GM21447 (cell line): ENCODE data around the gene ERO1B.
"Not testable (repeated sequence)": the region's sequence is repeated elsewhere in the genome, so short reads cannot be mapped to it uniquely, and the experiment has no call there.

Source experiments
- ATAC-seq: cut with Tn5 transposase; IDR thresholded peaks from one replicate; pipeline ENCODE4 v1.9.1; 2021; ENCODE audit not compliant: unreplicated experiment

The ERO1B gene, protein sequence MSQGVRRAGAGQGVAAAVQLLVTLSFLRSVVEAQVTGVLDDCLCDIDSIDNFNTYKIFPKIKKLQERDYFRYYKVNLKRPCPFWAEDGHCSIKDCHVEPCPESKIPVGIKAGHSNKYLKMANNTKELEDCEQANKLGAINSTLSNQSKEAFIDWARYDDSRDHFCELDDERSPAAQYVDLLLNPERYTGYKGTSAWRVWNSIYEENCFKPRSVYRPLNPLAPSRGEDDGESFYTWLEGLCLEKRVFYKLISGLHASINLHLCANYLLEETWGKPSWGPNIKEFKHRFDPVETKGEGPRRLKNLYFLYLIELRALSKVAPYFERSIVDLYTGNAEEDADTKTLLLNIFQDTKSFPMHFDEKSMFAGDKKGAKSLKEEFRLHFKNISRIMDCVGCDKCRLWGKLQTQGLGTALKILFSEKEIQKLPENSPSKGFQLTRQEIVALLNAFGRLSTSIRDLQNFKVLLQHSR

DNA sequence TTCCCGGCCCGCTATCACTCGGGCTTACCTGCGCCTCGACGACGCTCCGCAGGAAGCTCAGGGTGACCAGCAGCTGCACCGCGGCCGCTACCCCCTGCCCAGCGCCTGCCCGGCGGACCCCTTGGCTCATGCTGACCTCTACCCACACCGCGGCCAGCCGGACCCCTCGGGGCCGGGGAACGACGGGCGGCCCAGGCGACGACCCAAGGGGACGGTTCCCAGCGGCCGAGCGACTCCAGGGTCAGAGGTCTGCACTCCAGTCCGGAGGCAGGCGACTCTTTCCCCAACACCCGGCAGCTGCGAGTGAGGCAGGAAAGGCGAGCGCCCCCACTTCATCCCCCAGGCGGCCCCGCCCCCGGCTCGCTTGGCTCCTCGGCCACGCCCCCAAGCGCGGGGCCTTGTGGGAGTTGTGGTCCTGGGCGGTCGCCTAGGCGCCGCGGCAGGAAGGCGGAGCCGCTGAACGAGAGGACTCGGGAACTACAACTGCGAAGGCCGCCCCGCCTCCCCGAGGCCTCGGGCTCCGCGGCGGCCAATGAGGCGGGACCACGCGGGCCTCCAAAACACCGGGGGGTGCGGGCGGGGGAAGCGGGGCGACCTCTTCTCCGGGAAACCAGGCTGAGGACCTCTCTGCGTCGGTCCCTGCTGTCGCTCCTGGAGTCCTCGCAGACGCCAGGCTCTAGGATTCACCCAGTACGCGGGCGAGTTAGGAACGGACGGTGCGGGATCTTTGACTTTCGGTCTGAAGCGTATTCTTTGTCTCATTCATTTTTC is at the start of gene ERO1B:
Gene ERO1B (minus strand): TSS at position 305 of the 771 bp plus-strand sequence. CDS start 175 bp downstream, at position 130.
- peak; percentile 69 for ATAC-seq

DNA sequence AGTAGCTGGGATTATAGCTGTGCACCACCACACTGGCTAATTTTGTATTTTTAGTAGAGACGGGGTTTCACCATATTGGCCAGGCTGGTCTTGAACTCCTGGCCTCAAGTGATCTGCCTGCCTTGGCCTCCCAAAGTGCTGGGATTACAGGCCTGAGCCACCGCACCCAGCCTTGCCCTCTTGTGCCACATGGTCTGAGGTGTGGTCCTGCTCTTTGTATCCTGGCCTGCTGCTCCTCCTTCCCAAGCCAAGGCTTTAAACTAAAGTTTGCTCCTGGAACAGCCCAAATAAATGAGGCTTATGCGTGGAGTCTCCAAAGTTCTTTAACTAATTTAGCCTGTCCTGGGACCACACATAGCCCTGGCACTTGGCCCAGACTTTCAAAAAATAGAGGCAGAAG is 49.7 kb upstream of the ERO1B start:
- ATAC-seq: not testable (repeated sequence)

DNA sequence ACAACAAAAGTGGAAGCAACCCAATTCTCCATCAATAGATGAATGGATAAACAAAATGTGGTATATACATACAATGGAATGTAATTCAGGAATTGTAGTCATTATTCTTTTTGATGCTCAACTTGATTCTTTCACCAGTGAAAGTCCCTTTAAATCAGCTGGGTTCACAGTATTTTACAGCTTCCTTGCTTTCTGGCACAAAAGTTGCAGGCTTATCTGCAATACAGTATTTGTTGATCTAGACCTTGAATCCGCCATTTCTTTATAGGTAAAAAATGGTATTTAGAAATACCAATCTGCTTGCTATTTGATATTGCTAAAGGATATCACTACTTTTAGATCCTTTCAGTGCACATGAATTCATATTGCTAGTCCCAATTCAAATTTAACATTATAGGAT is 44.7 kb upstream of the ERO1B start:
- ATAC-seq: no peak

DNA sequence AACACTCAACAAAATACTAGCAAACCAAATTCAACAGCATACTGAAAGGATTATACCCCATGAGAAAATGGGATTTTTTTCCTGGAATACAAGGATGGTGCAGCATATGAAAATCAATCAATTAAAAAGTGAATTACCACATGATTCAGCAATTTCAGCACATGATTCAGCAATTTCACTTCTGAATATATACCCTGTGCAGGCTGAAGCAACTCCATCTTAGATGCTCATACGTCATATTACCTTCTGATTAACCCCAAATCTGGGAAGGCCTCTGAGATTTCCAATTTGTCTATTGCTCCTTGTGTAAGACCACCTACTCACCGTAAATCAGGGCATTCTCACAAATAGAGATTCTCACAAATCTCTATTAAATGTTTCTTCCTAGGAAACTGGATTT is 43.8 kb upstream of the ERO1B start:
- ATAC-seq: no peak

DNA sequence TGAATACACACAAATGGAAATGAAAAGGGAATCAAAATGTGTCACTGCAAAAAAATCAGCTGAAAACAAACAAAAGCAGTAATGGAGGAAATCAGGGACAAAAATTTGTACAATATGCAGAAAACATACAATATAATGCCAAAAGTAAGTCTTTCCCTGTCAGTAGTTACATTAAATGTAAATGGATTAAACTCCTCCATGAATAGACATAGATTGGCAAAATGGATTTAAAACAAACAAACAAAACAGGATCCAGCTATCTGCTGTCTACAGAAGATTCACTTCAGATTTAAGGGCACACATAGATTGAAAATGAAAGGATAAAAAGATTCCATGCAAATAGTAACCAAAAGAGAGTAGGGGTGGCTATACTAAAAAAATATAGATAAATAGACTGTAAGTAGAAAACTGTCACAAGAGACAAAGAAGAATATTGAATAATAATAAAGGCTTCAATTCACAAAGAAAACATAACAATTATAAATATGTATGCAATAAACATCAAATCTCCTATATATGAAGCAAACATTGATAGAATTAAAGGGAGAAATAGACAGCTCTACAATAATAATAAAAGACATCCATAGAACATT is 42.2 kb upstream of the ERO1B start:
- ATAC-seq: no peak

DNA sequence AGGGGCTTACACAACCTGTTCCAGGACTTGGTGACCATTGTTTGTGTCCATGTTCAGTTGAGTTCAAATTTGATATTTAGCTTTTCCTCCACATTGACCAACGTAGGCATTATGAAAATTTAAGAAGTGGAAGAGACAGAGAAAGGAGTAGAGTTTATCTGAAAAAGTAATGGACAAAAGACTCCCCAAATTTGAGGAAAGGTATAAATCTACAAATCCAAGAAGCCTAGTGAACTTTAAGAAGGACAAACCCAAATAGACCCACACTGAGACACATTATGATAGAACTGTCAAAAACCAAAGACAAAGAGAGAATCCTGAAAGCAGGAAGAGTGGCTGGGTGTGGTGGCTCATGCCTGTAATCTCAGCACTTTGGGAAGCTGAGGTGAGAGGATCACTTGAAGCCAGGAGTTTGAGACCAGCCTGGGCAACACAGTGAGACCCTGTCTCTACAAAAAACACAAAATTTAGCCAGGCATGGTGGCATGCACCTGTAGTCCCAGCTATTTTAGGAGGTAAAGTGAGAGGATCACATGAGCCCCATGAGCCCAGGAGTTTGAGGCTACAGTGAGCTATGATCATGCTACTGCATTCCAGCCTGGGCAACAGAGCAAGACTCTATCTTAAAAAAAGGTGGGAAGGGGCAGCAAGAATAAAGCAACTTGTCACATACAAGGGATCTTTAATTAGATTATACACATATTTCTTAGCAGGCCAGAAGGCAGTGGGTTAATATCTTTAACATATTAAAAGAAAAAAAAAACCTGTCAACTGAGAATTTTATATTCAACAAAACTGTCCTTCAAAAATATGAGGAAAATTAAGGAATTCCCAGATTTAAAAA is 41.0 kb upstream of the ERO1B start:
- ATAC-seq: no peak

DNA sequence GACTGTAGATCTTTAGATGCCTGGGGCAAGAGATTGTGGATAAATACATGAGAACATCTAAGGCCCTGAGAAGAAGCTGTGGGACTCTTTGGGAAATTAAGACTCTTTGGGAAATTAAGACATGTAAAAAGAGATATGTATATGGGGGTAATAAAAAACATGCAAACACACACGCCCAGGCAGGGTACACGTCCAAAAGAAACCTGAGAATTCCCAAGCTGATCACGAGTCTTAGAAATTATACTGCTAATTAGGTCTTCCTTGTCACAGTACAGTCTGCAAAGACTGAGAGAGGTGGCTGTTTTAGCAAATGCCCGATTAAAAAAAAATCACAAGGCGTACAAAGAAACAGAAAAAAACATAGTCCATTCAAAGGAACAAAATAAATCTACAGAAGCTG is 39.3 kb upstream of the ERO1B start:
- no peak for ATAC-seq

DNA sequence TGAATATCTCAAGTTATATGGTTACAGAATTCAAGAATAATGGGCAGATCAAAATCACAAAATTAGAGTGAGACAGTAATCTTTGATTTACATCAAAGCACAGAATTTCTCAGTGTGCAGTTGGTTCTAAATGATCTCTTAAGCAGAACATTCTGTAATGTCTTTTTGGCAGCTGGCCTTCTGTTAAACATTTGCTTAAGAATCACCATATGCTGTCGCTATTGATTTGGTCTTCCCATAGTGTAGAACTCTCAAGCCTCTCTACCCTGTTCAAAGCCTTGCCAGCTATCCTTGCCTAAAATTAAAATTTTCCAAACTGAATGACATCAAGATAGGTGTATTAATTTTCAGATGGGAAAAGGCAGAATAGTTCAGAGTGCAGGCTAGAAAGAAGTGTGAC is 38.9 kb upstream of the ERO1B start:
- ATAC-seq: no peak

DNA sequence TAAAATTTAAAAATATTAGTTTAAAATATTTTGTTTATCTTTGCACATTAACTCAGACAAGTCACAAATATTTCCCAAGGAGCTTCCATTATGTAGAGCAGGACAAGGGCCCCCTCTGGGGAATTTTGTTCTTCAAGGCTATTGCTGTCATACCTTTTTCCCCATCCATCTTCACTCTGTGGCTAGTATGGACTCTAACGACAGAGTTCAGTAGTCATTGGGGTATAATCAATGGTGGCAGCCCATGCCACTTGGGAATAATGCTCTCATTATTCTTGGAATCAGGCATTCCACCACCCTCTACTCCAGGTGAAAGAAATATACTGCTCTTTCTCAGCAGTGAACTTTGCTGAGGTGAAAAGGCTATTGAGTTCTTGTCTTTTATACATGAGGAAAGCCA is 38.5 kb upstream of the ERO1B start:
- ATAC-seq: no peak

DNA sequence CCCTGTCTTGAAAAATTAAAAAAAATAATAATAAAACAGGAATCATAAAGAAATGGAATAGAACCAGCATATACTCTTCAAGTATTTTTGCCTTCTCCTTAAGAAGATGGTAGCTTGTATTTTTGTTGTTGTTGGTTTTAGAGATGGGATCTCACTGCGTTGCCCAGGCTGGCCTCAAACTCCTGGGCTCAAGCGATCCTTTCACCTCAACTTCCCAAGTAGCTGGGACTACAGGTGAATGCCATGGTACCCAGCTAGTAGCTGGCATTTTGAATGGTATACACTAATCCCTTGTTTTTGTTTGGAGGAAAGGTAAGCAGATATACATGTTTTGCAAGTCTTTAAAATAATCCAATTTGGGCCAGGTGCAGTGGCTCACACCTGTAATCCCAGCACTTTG is 34.7 kb upstream of the ERO1B start:
- no peak for ATAC-seq

DNA sequence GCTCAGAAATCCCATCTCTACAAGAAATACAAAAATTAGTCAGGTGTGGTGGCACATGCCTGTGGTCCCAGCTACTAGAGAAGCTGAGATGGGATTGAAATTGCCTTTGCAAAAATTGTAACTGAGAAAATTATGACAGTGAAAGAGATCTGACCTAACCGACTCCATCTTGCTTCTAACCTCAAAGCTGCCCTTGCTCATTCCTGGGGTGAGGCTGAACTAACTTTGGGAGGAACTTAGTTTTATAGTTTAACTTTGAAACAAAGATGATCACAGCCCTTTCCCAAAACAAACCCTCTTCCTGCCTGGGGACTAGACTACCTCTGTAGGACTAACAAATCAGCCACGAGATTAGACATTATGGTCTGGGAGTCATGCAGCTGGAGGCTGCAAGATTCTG is 33.8 kb upstream of the ERO1B start:
- ATAC-seq: no peak

DNA sequence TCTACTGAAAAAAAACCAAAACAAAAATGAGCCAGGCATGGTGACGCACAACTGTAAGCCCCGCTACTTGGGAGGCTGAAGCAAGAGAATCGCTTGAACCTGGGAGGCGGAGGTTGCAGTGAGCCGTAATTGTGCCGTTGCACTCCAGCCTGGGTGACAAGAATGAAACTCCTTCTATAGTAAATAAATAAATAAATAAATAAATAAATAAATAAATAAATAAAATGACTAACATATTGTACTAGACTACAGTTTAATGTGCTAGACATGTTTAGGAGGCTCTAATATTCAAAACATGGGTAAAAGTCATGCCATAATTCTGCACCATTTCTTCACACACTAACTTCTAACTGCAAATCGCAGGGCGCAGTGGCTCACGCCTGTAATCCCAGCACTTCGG is 33.3 kb upstream of the ERO1B start:
- no peak for ATAC-seq

DNA sequence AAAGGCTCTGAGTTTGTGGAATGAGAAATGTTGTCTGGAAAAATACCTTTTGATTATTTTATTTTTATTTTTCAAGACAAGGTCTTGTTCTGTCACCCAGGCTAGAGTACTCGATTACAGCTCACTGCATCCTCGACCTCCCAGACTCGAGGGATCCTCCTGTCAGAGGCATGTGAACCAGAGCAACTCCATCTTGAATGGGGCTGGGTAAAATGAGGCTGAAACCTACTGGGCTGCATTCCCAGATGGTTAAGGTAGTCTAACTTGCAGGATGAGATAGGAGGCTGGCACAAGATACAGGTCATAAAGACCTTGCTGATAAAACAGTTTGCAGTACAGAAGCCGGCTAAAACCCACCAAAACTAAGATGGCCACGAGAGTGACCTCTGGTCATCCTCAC is 32.3 kb upstream of the ERO1B start:
- not testable (repeated sequence) for ATAC-seq

DNA sequence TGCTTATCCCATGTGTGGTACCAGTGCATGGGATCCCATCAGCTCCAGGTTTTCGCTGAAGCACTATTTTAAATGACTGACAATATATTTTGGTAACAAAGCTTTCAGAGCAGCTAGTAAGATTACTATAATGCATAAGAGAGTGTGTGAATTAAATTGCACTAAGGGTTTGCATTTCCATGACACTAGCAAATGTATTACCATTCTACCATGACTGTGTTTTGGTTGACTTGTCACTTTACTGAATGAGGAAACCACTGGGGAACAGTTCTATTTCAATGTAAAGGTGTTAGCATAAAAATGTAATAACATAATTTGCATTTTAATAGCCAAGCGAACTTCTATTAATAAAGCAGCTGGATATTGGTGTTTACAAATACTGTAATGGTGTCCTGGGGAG is 31.7 kb upstream of the ERO1B start:
- ATAC-seq: no peak

DNA sequence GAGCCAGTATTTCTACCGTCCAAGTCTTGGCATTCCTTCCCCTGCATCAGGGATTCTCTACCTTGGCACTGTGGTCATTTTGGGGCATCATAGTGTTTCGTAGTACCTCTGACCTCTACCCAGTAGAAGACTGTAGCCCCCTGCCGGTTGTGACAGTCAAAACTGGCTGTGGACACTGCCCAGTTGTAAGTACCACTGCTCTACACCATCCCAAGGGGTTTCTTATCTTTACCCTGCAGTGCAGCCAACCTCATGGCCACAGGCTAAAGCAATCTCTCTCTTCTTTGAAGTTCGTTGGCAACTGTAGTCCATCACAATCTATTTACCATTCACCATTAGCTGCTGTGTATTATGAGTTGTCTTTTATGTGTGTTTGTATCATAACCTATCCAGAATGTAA is 29.3 kb upstream of the ERO1B start:
- no peak for ATAC-seq

DNA sequence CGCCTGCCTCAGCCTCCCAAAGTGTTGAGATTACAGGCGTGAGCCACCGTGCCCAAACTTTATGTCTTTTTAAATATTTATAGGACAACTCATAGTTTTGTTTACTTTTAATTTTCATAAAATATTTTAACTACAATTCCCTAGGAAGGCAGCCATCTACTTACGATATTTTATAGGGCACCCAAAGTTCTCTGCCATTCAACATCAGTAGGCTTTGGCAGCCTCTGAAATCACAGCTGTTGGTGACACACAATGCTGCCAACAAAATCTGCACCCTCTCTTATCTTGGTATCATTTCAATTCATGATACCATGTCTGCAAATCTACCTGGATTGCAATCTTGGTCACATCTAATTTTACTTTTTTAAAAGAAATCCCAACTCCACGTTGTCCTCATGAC is 27.1 kb upstream of the ERO1B start:
- ATAC-seq: no peak

DNA sequence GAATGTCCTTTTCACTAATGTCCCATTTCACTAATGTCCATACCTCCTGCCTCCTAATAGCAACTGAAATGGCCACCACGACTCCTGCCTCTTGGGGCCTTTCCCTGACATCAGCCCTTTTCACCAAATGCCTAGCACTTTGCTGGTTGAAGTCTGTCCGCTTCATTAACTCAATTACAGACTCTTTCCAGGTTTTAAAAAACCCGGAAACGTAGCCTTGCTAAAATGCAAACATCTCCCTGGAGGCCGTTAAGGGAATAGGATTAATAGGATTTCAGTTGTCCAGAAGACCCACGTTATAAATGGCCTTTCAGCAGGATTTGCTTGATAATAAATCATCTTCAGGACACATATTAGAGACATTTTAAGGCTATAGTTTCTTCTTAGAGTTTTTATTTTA is 25.7 kb upstream of the ERO1B start:
- ATAC-seq: no peak

DNA sequence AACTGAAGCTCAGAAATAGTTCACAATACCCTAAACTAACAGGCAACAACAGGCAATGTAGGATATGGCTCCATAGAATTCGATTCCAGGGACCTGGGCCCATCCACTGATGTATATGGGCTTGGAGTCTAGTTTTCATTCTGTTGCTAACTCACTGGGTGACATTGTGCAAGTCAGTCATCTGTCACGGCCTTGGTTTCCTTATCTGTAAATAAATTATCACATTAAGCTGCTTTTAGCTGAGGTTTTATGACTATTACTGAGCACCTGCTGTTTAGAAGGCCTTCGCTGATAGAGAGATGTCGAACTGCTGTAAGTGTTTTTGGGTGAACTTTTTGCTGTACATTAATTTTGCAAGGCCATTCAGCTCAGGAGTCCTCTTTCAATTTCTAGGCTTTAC is 22.9 kb upstream of the ERO1B start:
- ATAC-seq: no peak

DNA sequence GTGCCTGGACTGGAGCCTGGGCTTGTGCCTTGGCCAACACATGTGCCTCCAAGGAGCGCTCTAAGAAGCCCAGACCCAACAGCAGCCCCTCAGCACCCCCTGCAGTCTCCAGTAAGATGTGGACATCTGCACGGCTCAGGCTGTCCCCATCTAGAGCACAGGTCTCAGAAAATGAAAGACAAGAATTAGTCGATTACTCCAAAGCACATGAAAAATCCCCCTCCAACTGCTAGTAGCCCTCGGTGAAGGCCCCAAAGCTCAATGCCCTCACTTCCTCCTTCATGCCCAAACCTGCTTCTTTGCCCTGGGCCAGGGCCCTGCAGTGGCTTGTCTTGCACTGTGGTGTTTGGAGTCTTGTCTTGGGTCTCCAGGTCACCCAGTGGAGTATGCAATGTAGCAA is 21.9 kb upstream of the ERO1B start:
- peak; percentile 69 for ATAC-seq

DNA sequence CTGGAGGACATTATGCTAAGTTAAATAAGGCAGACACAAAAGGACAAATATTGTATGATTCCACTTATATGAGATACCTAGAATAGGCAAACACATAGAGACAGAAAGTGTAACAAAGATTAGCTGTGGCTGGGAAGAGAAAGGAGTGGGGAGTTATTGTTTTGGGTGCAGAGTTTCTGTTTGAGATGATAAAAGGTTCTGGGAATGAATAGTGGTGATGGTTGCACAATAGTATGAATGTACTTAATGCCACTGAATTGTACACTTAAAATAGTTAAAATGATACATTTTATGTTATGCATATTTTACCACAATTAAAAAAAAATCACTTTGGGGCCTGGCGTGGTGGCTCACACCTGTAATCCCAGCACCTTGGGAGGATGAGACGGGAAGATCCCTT is 21.2 kb upstream of the ERO1B start:
- no peak for ATAC-seq

DNA sequence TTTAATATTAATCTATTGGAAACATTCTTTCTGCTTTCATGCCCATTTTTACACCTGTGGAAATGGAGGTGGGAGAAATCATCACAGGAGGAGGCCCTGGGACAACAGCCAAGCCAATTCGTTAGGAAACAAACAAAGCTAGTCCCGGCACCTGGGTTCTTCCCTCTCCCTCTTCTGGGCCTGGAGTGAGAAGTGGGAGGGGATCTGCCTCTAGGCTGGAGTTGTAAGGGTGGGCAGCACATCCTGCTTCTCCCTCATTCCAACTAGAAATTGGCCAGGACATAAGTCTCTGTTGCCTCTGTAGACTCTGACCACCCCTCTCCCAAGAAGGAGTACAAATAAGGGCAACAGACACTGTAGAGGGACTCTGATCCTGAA is 20.2 kb upstream of the ERO1B start:
- no peak for ATAC-seq
